Heart left ventricle (tissue), 16 donors: ENCODE data around the gene CMIP. TPM values are rescaled to one million over a fixed set of nuclear protein-coding genes. Genes with fewer than 3 reads are reported as not detected.
"Not testable (repeated sequence)": the region's sequence is repeated elsewhere in the genome, so short reads cannot be mapped to it uniquely, and the experiment has no call there.

Source experiments
- ATAC-seq, 4 donors: fragments of 200-7000 bp; cut with Tn5 transposase; one replicate each; pipeline ENCODE4 v1.9.1; 2020 to 2022; ENCODE audit warnings: moderate library complexity in 4 of 4, mild to moderate bottlenecking in 3 of 4, moderate number of reproducible peaks in 1 of 4
- DNase-seq, 5 donors: peaks; one replicate each; pipeline ENCODE4 v3.0.0-alpha.2; 2020
- H3K27ac ChIP-seq, 12 donors: fragments of 200-600 bp; sonication (generic) in 4 of 12; one replicate each; pipeline versions ENCODE4 v1.5.0 to v1.8.0; 2016 to 2022; ENCODE audit warnings: mild to moderate bottlenecking in 2 of 12
- H3K27me3 ChIP-seq, 9 donors: fragments of 200-600 bp; sonication (generic) in 2 of 9; one replicate each; pipeline versions ENCODE4 v1.5.1 to v1.8.0; 2016 to 2022; ENCODE audit warnings: mild to moderate bottlenecking in 3 of 9
- H3K36me3 ChIP-seq, 9 donors: fragments of 200-600 bp; sonication (generic) in 2 of 9; one replicate each; pipeline versions ENCODE4 v1.5.0 to v1.8.0; 2018 to 2022; ENCODE audit warnings: mild to moderate bottlenecking in 2 of 9
- H3K4me1 ChIP-seq, 12 donors: fragments of 200-600 bp; sonication (generic) in 4 of 12; one replicate each; pipeline versions ENCODE4 v1.5.0 to v1.8.0; 2016 to 2022; ENCODE audit warnings: mild to moderate bottlenecking in 3 of 12
- H3K4me3 ChIP-seq, 12 donors: fragments of 200-600 bp; sonication (generic) in 4 of 12; one replicate each; pipeline versions ENCODE4 v1.5.0 to v1.8.0; 2017 to 2022; ENCODE audit warnings: mild to moderate bottlenecking in 9 of 12, moderate library complexity in 4 of 12
- H3K9me3 ChIP-seq, 12 donors: fragments of 200-600 bp; sonication (generic) in 4 of 12; one replicate each; pipeline versions ENCODE4 v1.5.0 to v1.8.0; 2016 to 2022; ENCODE audit warnings: mild to moderate bottlenecking in 1 of 12
- CTCF ChIP-seq, 12 donors: fragments of 200-600 bp; sonication (generic) in 4 of 12; IDR thresholded peaks; one replicate each; pipeline versions ENCODE4 v1.5.0 to v1.8.0; 2018 to 2022; ENCODE audit warnings: antibody characterized with exemption in 12 of 12, mild to moderate bottlenecking in 5 of 12
- POLR2A ChIP-seq, 2 donors: fragments of 450-650 bp; IDR thresholded peaks; one replicate each; pipeline ENCODE4 v1.6.1; 2017; ENCODE audit warnings: antibody characterized with exemption in 2 of 2, mild to moderate bottlenecking in 2 of 2, moderate library complexity in 2 of 2
- WGBS, 4 donors: extraction: QIAGEN DNeasy Blood & Tissue Kit in 2 of 4; methylation state at CpG; one replicate each; pipeline versions ENCODE4 v1.1.5 to v1.1.7; 2013 to 2018; 5-methylcytosine and 5-hydroxymethylcytosine counted together
- intact Hi-C, 10 donors: fragments of 100-400 bp; cut with DNase I; formaldehyde crosslinking; loops; one replicate each; pipeline versions ENCODE4 v1.11.1 to v1.14.2; 2022
- polyA plus RNA-seq, 2 donors: library from polyadenylated mRNA; stranded (reverse); fragments of 200-250 nt; gene quantifications; one replicate each; pipeline ENCODE4 v1.2.3, GENCODE V29; 2013
- total RNA-seq, 9 donors: library from RNA; depleted of rRNA in 2 of 9; stranded (reverse); fragments of >200 nt in 2 of 9; fragmentation: NEBNext Ultra II Directional in 3 of 9; extraction: Animal tissue kit (Norgen Biotek cat#: 25700) in 3 of 9; gene quantifications; one replicate each; pipeline versions ENCODE4 v1.1.0 to v1.2.4, GENCODE V29; 2016 to 2023
- donor health status: ischemic (EF 13 %, LVEDD 7.1; RV severe dilation, severe dysfunction).
- donor health status: healthy with polysubstance abuse.
- donor health status: DM: no; HTN: yes; CAD: no.
- donor health status: DM: no; HTN: no; CAD: no.
- donor health status: ischemic (EF 25% LVEDD 6.9; RV normal size, moderate dysfunction).
- donor health status: ischemic (EF 25% LVEDD 5.7; RV mildly dilated, moderate dysfunction).
- donor health status: healthy.
- donor health status: DM: yes; HTN: yes; CAD: no.
- donor health status: ischemic (EF 35%, LVEDD 5.7; RV mildly dilated, moderate dysfunction).
- donor health status: nonischemic (EF 11% LVEDD 7.7; RV severe dilation, severe dysfunction).
- donor health status: DM: yes; HTN: yes; CAD: no.
- donor health status: PGD.
- donor health status: ischemic (EF 29% LVEDD 5.4; RV normal size, mild dysfunction).
- donor health status: nonischemic (EF 23%, LVEDD 6.1; RV moderate dilation, normal function).

CMIP gene
- total and polyA plus RNA-seq, 11 donors, result 4.1 to 48.8 (median 10.6) TPM

- Histone ChIP-seq H3K27ac (no peak overlapping the region), H3K36me3 (no peaks in the 10 kb centered on the region), H3K4me3 (no peak overlapping the region), H3K9me3 (no peaks in the 10 kb centered on the region), H3K4me1 (peaks cover 0 to 7% (median 0%) of the 10 kb centered on the region in 12 donors), H3K27me3 (no peaks in the 10 kb centered on the region)
- intact Hi-C loops, result no loop called here
- ATAC-seq (no peak), DNase-seq (no peak)
- WGBS, 4 donors, result 90 to 100% (median 92%) methylated on average over 1 of the region's 1 CpG
- no peak for TF ChIP-seq CTCF (IDR thresholded peaks at IDR 0.05)
- TF ChIP-seq POLR2A (IDR thresholded peaks at IDR 0.05), result no peak
These were observed 132.1 kb downstream of the CMIP start for GRCh38 chr16:81576696-81577095.

- H3K4me3 ChIP-seq, H3K27ac ChIP-seq, H3K4me1 ChIP-seq, H3K36me3 ChIP-seq, H3K27me3 ChIP-seq, ATAC-seq, H3K9me3 ChIP-seq, DNase-seq, intact Hi-C loops: not testable (repeated sequence)
These were observed 132.7 kb downstream of the CMIP start for GRCh38 chr16:81577272-81577671.

- peaks cover 0 to 11% (median 0%) of the 10 kb centered on the region in 12 donors for H3K4me1 ChIP-seq
- 94 to 98% (median 96%) methylated on average over 2 of the region's 2 CpGs for WGBS, 4 donors
- no peaks in the 10 kb centered on the region for H3K9me3 ChIP-seq
- ATAC-seq (no peak), DNase-seq (peak in 1 of 5 donors; percentile 1)
- no peaks in the 10 kb centered on the region for H3K27me3 ChIP-seq
- H3K36me3 ChIP-seq, result no peaks in the 10 kb centered on the region
- no peak overlapping the region for H3K4me3 ChIP-seq
- intact Hi-C loops, result no loop called here
- H3K27ac ChIP-seq, result no peak overlapping the region
- TF ChIP-seq POLR2A (IDR thresholded peaks at IDR 0.05) (no peak), CTCF (IDR thresholded peaks at IDR 0.05) (no peak)
These were observed 133.5 kb downstream of the CMIP start for GRCh38 chr16:81578076-81578475.

- no peaks in the 10 kb centered on the region for H3K36me3 ChIP-seq
- peak in 1 of 5 donors; percentile 13 for DNase-seq
- TF ChIP-seq CTCF (IDR thresholded peaks at IDR 0.05), result no peak
- no peak for TF ChIP-seq POLR2A (IDR thresholded peaks at IDR 0.05)
- no peak overlapping the region for H3K4me3 ChIP-seq
- peaks cover 0 to 15% (median 0%) of the 10 kb centered on the region in 12 donors for H3K4me1 ChIP-seq
- H3K27ac ChIP-seq, result no peak overlapping the region
- no peaks in the 10 kb centered on the region for H3K9me3 ChIP-seq
- 71 to 84% (median 75%) methylated on average over 9 of the region's 9 CpGs for WGBS, 4 donors
- ATAC-seq, result no peak
- H3K27me3 ChIP-seq, result no peaks in the 10 kb centered on the region
- intact Hi-C loops, result no loop called here
These were observed 134.2 kb downstream of the CMIP start for GRCh38 chr16:81578636-81579413.
